Loucy (cell line): Measurements from ENCODE around the gene COP1.

Experiments used
- CTCF ChIP-seq: fragments of 200-600 bp; sonication (generic); conservative IDR thresholded peaks from 2 replicates; pipeline ENCODE4 v1.5.1; 2014; ENCODE audit warnings: mild to moderate bottlenecking, antibody characterized with exemption, low read length
- EZH2phosphoT487 ChIP-seq: fragments of 200-600 bp; IDR thresholded peaks from 2 replicates; pipeline ENCODE4 v1.6.1; 2018; ENCODE audit warnings: antibody characterized with exemption, mild to moderate bottlenecking, moderate library complexity, borderline replicate concordance

DNA sequence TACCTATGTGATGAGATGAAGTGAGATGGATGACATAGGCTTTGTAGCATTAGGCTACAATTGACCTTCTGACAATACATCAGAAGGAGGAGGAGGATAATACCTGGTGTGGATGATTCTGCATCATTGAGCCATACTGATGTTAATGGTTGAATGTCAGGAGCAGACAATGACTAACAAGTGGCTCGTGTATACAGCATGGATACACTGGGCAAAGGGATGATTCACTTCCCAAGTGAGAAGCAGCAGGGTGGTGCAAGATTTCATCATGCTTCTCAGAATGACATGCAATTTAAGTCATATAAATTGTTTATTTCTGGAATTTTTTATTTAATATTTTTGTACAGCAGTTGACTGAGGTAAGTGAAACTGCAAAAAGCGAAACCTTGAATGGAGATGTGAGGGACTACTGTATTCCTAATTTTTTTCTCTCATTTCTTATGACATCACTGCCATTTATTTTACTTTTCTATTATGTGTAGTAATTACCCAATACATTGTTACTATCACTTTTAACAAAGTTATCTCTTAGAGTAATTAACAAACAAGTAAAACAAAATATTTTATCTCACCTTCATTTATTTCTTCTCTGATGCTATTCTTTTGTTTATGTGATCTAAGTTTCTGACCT, 34.4 kb upstream of the COP1 start:
- TF ChIP-seq CTCF: no peak
- no peak for TF ChIP-seq EZH2phosphoT487
